ENCODE data around the gene CCT7.

The CCT7 gene

DNA sequence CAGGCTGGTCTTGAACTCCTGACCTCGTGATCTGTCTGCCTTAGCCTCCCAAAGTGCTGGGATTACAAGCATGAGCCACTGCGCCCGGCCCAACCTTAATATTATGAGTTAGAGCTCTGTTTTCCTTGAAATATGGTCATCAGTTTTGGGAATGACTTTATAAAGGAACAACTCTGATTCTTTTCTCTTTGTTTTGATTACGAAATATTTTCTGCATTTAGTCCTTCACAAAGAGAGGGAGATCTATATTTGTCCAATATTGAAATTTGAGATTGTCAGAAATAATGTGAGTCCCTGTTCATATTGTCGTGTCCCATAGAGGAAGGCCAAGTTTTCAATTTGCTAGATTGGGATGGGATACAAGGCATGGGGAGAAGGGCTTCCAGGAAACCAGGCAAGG is 16.9 kb upstream of the CCT7 start:
- TF ChIP-seq, protein P1, sequence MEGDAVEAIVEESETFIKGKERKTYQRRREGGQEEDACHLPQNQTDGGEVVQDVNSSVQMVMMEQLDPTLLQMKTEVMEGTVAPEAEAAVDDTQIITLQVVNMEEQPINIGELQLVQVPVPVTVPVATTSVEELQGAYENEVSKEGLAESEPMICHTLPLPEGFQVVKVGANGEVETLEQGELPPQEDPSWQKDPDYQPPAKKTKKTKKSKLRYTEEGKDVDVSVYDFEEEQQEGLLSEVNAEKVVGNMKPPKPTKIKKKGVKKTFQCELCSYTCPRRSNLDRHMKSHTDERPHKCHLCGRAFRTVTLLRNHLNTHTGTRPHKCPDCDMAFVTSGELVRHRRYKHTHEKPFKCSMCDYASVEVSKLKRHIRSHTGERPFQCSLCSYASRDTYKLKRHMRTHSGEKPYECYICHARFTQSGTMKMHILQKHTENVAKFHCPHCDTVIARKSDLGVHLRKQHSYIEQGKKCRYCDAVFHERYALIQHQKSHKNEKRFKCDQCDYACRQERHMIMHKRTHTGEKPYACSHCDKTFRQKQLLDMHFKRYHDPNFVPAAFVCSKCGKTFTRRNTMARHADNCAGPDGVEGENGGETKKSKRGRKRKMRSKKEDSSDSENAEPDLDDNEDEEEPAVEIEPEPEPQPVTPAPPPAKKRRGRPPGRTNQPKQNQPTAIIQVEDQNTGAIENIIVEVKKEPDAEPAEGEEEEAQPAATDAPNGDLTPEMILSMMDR (IDR thresholded peaks at IDR 0.05) = no peak
- H3K9me3 ChIP-seq = no peaks in the 10 kb centered on the region
- no peak for DNase-seq
- no peak overlapping the region for H3K4me3 ChIP-seq
- H3K4me1 ChIP-seq = peaks cover 0 to 27% (median 16%) of the 10 kb centered on the region in 4 donors
- H3K36me3 ChIP-seq = peaks cover 0 to 36% (median 13%) of the 10 kb centered on the region in 3 donors
- intact Hi-C loops (cut with DNase I; ENCODE audit: low total_unique reads) = no loop called here
- H3K27me3 ChIP-seq = no peaks in the 10 kb centered on the region
- no peak overlapping the region for H3K27ac ChIP-seq

DNA sequence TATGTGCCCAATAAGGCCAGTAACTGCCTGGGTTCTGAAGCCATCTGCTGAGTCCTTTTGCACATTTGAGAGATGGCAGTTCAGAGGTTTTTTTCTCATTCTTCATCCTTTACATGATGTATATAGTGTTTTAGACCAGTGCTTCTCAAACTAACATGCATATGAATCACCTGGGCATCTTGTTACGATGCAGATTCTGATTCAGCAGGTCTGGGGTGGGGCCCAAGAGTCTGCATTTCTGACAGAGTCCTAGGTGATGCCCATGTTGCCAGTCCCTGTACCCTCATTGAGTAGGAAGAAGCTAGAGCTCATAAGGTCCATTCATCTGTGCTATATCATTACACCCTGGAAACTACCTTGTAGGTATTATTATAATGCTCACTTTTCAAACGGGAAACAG is 16.3 kb upstream of the CCT7 start:
- Histone ChIP-seq H3K36me3 (peaks cover 0 to 43% (median 20%) of the 10 kb centered on the region in 3 donors), H3K27me3 (no peaks in the 10 kb centered on the region), H3K27ac (no peak overlapping the region), H3K9me3 (no peaks in the 10 kb centered on the region), H3K4me1 (peaks cover 0 to 21% (median 11%) of the 10 kb centered on the region in 4 donors), H3K4me3 (no peak overlapping the region)
- TF ChIP-seq, protein P1 (IDR thresholded peaks at IDR 0.05) = no peak
- intact Hi-C loops (cut with DNase I; ENCODE audit: low total_unique reads) = no loop called here
- DNase-seq = no peak

DNA sequence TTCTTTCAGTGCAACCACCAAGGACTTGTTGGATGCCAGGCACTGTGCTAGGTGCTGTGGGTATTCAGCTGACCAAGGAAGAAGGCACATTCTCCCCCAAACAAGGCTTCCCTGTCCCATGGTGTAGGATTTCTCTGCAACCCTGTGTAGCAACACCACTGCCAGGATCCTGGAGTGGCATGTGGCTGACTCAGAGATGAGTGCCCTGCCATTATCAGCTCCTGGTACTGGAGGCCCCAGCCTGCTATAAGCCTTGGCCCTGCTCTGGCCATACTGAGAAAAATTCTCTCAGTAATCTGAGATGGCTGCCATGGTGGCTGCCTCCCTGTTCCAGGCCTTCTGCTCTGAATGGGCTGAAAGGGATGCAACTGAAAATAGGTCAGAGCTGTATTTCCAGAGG is 15.8 kb upstream of the CCT7 start:
- no peak for DNase-seq
- Histone ChIP-seq H3K27me3 (no peaks in the 10 kb centered on the region), H3K4me1 (peaks cover 0 to 17% (median 10%) of the 10 kb centered on the region in 4 donors), H3K4me3 (no peak overlapping the region), H3K36me3 (peaks cover 0 to 48% (median 25%) of the 10 kb centered on the region in 3 donors), H3K9me3 (no peaks in the 10 kb centered on the region), H3K27ac (no peak overlapping the region)
- TF ChIP-seq, protein P1 (IDR thresholded peaks at IDR 0.05) = no peak
- intact Hi-C loops (cut with DNase I; ENCODE audit: low total_unique reads) = no loop called here

DNA sequence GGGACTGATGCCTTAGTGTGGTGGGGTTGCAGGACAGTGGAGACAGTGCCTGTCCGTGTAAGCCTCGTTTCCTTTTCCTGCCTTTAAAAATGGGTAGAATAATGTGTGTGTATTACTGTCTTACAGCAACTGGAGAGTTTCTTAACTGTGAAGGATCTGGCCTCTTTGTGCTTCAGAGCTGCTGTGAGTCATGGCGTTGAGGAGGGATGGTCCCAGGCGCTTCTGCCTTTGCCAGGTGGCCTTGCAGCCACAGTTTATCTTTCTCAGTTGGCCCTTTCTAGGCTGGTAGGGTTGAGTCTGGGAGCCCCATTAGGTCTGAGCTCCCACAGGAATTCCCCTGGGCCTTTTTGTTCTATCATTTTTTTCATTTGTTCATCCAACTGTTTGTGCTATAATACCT is 10.3 kb upstream of the CCT7 start:
- no peaks in the 10 kb centered on the region for H3K9me3 ChIP-seq
- no peaks in the 10 kb centered on the region for H3K27me3 ChIP-seq
- intact Hi-C loops (cut with DNase I; ENCODE audit: low total_unique reads) = no loop called here
- no peak overlapping the region for H3K4me3 ChIP-seq
- H3K4me1 ChIP-seq = no peaks in the 10 kb centered on the region
- no peak for DNase-seq
- TF ChIP-seq, protein P1 (IDR thresholded peaks at IDR 0.05) = no peak
- peaks cover 0 to 100% (median 61%) of the 10 kb centered on the region in 3 donors for H3K36me3 ChIP-seq
- no peak overlapping the region for H3K27ac ChIP-seq

DNA sequence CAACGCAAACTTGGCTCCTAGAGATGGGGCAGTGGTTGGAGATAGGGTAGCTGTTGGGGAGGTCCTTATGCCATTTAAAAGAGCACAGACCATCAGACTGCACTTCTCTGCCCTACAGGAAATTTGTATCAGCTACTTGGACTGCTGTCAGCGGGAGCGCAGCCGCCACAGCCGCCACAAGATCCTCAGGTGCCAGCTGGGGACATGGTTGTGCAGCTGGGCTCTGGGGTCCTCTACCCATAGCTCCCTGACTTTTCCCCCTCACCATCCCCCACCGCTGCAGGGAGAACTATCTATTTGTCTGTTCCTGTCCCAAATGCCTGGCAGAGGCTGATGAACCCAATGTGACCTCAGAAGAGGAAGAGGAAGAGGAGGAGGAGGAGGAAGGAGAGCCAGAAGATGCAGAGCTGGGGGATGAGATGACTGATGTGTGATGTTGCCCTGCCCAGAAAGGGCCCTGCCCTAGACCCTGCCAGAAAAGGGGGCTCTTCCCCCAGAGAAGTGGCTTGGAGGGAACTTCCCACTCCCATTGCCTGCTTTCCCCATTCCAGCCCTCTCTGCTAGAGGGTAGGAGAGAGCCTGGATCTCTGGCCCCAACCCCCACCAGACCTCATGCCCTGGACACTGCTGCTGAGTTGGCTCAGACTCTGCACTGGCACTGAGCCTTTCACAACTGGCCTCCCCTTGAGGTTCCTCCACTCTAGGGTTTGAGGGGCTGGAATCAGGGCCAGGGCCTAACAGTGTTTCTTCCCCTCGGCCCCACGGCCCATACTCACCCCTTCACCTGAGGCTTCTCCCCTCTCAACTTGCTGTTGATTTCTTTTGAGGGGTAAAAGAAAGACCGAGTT is 8.4 kb upstream of the CCT7 start:
- H3K9me3 ChIP-seq = no peaks in the 10 kb centered on the region
- no peak overlapping the region for H3K27ac ChIP-seq
- intact Hi-C loops (cut with DNase I; ENCODE audit: low total_unique reads) = no loop called here
- TF ChIP-seq, protein P1 (IDR thresholded peaks at IDR 0.05) = no peak
- H3K36me3 ChIP-seq = peaks cover 0 to 96% (median 69%) of the 10 kb centered on the region in 3 donors
- H3K4me1 ChIP-seq = no peaks in the 10 kb centered on the region
- H3K4me3 ChIP-seq = no peak overlapping the region
- DNase-seq = no peak
- no peaks in the 10 kb centered on the region for H3K27me3 ChIP-seq

Measured in tibial artery (tissue), 4 donors.